H54 (cell line): ENCODE measurements around the gene CD81.

ENCODE experiments used
- DNase-seq: peaks from one replicate; pipeline ENCODE4 v3.0.0; 2011; ENCODE audit warnings: low spot score, mixed read lengths; ENCODE audit not compliant: insufficient read length
- FAIRE-seq: peaks from 3 replicates; lab custom pipeline; 2011; peaks lifted over from hg19 to GRCh38; lab: Jason Lieb, UNC
- POLR2A ChIP-seq: IDR thresholded peaks from 2 replicates; pipeline ENCODE4 v1.6.1; 2011; ENCODE audit warnings: low read depth, mild to moderate bottlenecking, low read length

Gene CD81

DNA sequence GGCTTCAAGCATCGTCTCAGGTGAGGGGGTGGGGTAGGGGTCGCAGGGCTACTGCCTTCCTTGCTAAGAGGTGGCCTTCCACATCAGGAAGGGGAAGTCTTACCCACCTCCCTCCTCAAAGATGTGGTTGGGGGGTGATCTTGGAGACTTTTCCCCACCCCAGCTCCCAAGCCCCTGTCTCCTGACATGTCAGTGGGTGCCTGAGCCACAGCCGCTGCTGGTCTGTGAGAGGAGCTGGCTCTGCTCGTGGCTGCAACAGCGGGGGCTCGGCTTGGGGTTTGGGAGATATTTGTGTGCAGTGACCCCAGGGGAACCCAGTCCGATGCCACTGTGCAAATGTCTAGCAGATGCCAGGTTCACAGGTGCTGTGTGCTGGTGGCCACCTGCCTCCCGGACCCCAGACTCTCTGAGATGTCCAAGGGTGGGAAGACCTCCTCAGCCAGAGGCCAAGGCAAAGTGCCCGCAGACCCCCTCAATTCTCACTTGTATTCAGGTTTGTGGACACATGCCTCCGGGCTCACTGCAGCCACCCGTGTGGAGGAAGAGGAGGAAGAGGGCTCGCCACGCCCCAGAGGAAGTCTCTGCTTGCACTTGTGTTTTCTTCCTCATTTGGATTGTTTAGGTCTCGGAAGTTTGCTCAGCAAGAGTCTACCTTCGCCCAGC, 69.6 kb downstream of the CD81 start:
- DNase-seq (no peak), FAIRE-seq (no peak)
- TF ChIP-seq POLR2A = no peak
